Astrocyte (in vitro differentiated cells and primary cell): Measurements from ENCODE around the gene NPHS2. TPM values are rescaled to one million over a fixed set of nuclear protein-coding genes. Genes with fewer than 3 reads are reported as not detected.

Experiments used
- DNase-seq: peaks from one replicate; pipeline ENCODE4 v3.0.0-alpha.2; 2010; ENCODE audit warnings: low read depth
- FAIRE-seq: peaks from 2 replicates; lab custom pipeline; 2011; peaks lifted over from hg19 to GRCh38; lab: Jason Lieb, UNC
- H2AFZ ChIP-seq: 2 replicates; pipeline ENCODE4 v1.6.0; 2012; ENCODE audit warnings: low read depth, low read length, inconsistent platforms
- H3K27ac ChIP-seq: 2 replicates; pipeline ENCODE4 v1.5.1; 2011; ENCODE audit warnings: low read depth, low read length, inconsistent platforms
- H3K27me3 ChIP-seq: 2 replicates; pipeline ENCODE4 v1.6.0; 2011; ENCODE audit warnings: low read length, inconsistent platforms; ENCODE audit not compliant: insufficient read depth
- H3K36me3 ChIP-seq: 2 replicates; pipeline ENCODE4 v1.5.1; 2011; ENCODE audit warnings: low read length, inconsistent platforms; ENCODE audit not compliant: insufficient read depth
- H3K4me1 ChIP-seq: 2 replicates; pipeline ENCODE4 v1.5.1; 2011; ENCODE audit warnings: low read length, inconsistent platforms; ENCODE audit not compliant: insufficient read depth
- H3K4me2 ChIP-seq: 2 replicates; pipeline ENCODE4 v1.6.0; 2012; ENCODE audit warnings: low read length, inconsistent platforms
- H3K4me3 ChIP-seq: 2 replicates; pipeline ENCODE4 v1.5.1; 2011; ENCODE audit warnings: low read depth, mild to moderate bottlenecking, low read length, inconsistent platforms; ENCODE audit not compliant: insufficient read depth
- H3K79me2 ChIP-seq: 2 replicates; pipeline ENCODE4 v1.6.0; 2012; ENCODE audit warnings: mild to moderate bottlenecking, low read length, inconsistent platforms; ENCODE audit not compliant: insufficient read depth
- H3K9ac ChIP-seq: 2 replicates; pipeline ENCODE4 v1.6.0; 2012; ENCODE audit warnings: mild to moderate bottlenecking, low read length, inconsistent platforms
- H3K9me3 ChIP-seq: 2 replicates; pipeline ENCODE4 v1.5.1; 2012; ENCODE audit warnings: low read depth, mild to moderate bottlenecking, low read length, inconsistent platforms; ENCODE audit not compliant: insufficient read depth
- H4K20me1 ChIP-seq: 2 replicates; pipeline ENCODE4 v1.6.0; 2012; ENCODE audit warnings: low read length, inconsistent platforms; ENCODE audit not compliant: insufficient read depth
- H3K27ac Mint-ChIP-seq: one replicate; pipeline ENCODE4 v1.8.0; 2021; ENCODE audit warnings: mild to moderate bottlenecking, mixed read lengths; ENCODE audit not compliant: unreplicated experiment
- H3K27me3 Mint-ChIP-seq: one replicate; pipeline ENCODE4 v1.8.0; 2021; ENCODE audit warnings: low read depth, mixed read lengths; ENCODE audit not compliant: unreplicated experiment
- H3K36me3 Mint-ChIP-seq: one replicate; pipeline ENCODE4 v1.8.0; 2021; ENCODE audit warnings: low read depth, mixed read lengths; ENCODE audit not compliant: unreplicated experiment
- H3K4me1 Mint-ChIP-seq: one replicate; pipeline ENCODE4 v1.8.0; 2021; ENCODE audit warnings: low read depth, mixed read lengths; ENCODE audit not compliant: unreplicated experiment
- H3K4me3 Mint-ChIP-seq: one replicate; pipeline ENCODE4 v1.8.0; 2021; ENCODE audit warnings: mild to moderate bottlenecking, moderate library complexity, mixed read lengths; ENCODE audit not compliant: unreplicated experiment
- H3K9me3 Mint-ChIP-seq: one replicate; pipeline ENCODE4 v1.8.0; 2021; ENCODE audit warnings: mild to moderate bottlenecking, mixed read lengths; ENCODE audit not compliant: unreplicated experiment
- CTCF ChIP-seq: IDR thresholded peaks from 2 replicates; pipeline ENCODE4 v1.5.1; 2011; ENCODE audit warnings: low read depth, mild to moderate bottlenecking, inconsistent platforms, low read length, moderate library complexity; ENCODE audit not compliant: insufficient read depth
- EZH2 ChIP-seq: IDR thresholded peaks from 2 replicates; pipeline ENCODE4 v1.6.1; 2012; ENCODE audit warnings: mild to moderate bottlenecking, low read length, inconsistent platforms; ENCODE audit not compliant: insufficient read depth
- total RNA-seq: library from RNA; stranded (reverse); gene quantifications from 2 replicates; pipeline ENCODE4 v1.2.1, GENCODE V29; 2021

The NPHS2 gene
- total RNA-seq, 1 donor from 2014 or later, result not detected

GRCh38 chr1:179550746-179551682 lies 24.7 kb downstream of the NPHS2 start:
- no peak overlapping the region for H3K4me3 Mint-ChIP-seq

GRCh38 chr1:179549368-179549700 lies 26.4 kb downstream of the NPHS2 start:
- H3K79me2 ChIP-seq, result no peaks in the 10 kb centered on the region
- no peak overlapping the region for H3K4me3 ChIP-seq
- DNase-seq (no peak), FAIRE-seq (no peak)
- H4K20me1 ChIP-seq, result no peaks in the 10 kb centered on the region
- Mint-ChIP-seq H3K4me3 (no peak overlapping the region), H3K4me1 (peaks cover 20% of the 10 kb centered on the region), H3K27ac (no peak overlapping the region), H3K27me3 (peaks cover 4% of the 10 kb centered on the region), H3K36me3 (peaks cover 2% of the 10 kb centered on the region), H3K9me3 (peaks cover 3% of the 10 kb centered on the region)
- H3K4me1 ChIP-seq, result peaks cover 4% of the 10 kb centered on the region
- H2AFZ ChIP-seq, result no peak overlapping the region
- no peak overlapping the region for H3K4me2 ChIP-seq
- H3K27ac ChIP-seq, result no peak overlapping the region
- H3K36me3 ChIP-seq, result no peaks in the 10 kb centered on the region
- TF ChIP-seq EZH2 (no peak), CTCF (no peak)
- no peaks in the 10 kb centered on the region for H3K9me3 ChIP-seq
- no peak overlapping the region for H3K9ac ChIP-seq
- H3K27me3 ChIP-seq, result no peaks in the 10 kb centered on the region

More at GRCh38 chr1:179550746-179551682, 24.7 kb downstream of the NPHS2 start:
- Histone ChIP-seq H3K9me3 (no peaks in the 10 kb centered on the region), H3K9ac (no peak overlapping the region), H3K27ac (no peak overlapping the region), H3K4me2 (no peak overlapping the region), H4K20me1 (no peaks in the 10 kb centered on the region), H3K27me3 (no peaks in the 10 kb centered on the region), H3K4me3 (no peak overlapping the region), H2AFZ (no peak overlapping the region), H3K79me2 (no peaks in the 10 kb centered on the region), H3K36me3 (no peaks in the 10 kb centered on the region), H3K4me1 (peaks cover 4% of the 10 kb centered on the region)
- no peaks in the 10 kb centered on the region for H3K9me3 Mint-ChIP-seq
- peaks cover 6% of the 10 kb centered on the region for H3K27me3 Mint-ChIP-seq
- TF ChIP-seq EZH2, result no peak
- no peak for TF ChIP-seq CTCF
- H3K36me3 Mint-ChIP-seq, result peaks cover under 1% of the 10 kb centered on the region
- FAIRE-seq, result no peak
- H3K4me1 Mint-ChIP-seq, result peaks cover 20% of the 10 kb centered on the region
- H3K27ac Mint-ChIP-seq, result peak overlapping the region; percentile 94
- DNase-seq, result peak; percentile 33
